Smooth muscle cell (in vitro differentiated cells): Measurements from ENCODE around the gene TRMT2A. TPM values are rescaled to one million over a fixed set of nuclear protein-coding genes. Genes with fewer than 3 reads are reported as not detected.

Experiments used
- DNase-seq: peaks from one replicate; lab custom pipeline; 2025; ENCODE audit not compliant: unreplicated experiment; lab: John Stamatoyannopoulos, UW
- H2AFZ ChIP-seq: fragments of 200-600 bp; sonication (generic); 2 replicates; pipeline ENCODE4 v1.6.0; 2016; ENCODE audit warnings: antibody characterized with exemption, low read depth, mild to moderate bottlenecking
- H3F3A ChIP-seq: fragments of 200-600 bp; sonication (generic); 2 replicates; pipeline ENCODE4 v1.6.0; 2017; ENCODE audit warnings: antibody characterized with exemption, low read depth
- H3K27ac ChIP-seq: fragments of 200-600 bp; sonication (generic); 2 replicates; pipeline ENCODE4 v1.5.1; 2016; ENCODE audit warnings: low read depth, mild to moderate bottlenecking
- H3K27me3 ChIP-seq: fragments of 200-600 bp; sonication (generic); 2 replicates; pipeline ENCODE4 v1.6.1; 2016; ENCODE audit warnings: low read depth, mild to moderate bottlenecking
- H3K36me3 ChIP-seq: fragments of 200-600 bp; sonication (generic); 2 replicates; pipeline ENCODE4 v1.5.1; 2016; ENCODE audit warnings: low read depth
- H3K4me1 ChIP-seq: fragments of 200-600 bp; sonication (generic); 2 replicates; pipeline ENCODE4 v1.5.1; 2016; ENCODE audit warnings: low read depth
- H3K4me2 ChIP-seq: fragments of 200-600 bp; sonication (generic); 2 replicates; pipeline ENCODE4 v1.6.0; 2016; ENCODE audit warnings: mild to moderate bottlenecking
- H3K4me3 ChIP-seq: fragments of 200-600 bp; sonication (generic); 2 replicates; pipeline ENCODE4 v1.5.1; 2016; ENCODE audit warnings: mild to moderate bottlenecking
- H3K79me2 ChIP-seq: fragments of 200-600 bp; sonication (generic); 2 replicates; pipeline ENCODE4 v1.6.0; 2016; ENCODE audit warnings: low read depth, mild to moderate bottlenecking
- H3K9ac ChIP-seq: fragments of 200-600 bp; sonication (generic); 2 replicates; pipeline ENCODE4 v1.6.0; 2016; ENCODE audit warnings: low read depth
- H3K9me3 ChIP-seq: fragments of 200-600 bp; sonication (generic); replicated peaks from 2 replicates; pipeline ENCODE4 v1.5.1; 2016; ENCODE audit warnings: low read depth
- H4K20me1 ChIP-seq: fragments of 200-600 bp; sonication (generic); 2 replicates; pipeline ENCODE4 v1.6.0; 2016; ENCODE audit warnings: low read depth
- CTCF ChIP-seq: fragments of 200-600 bp; sonication (generic); IDR thresholded peaks from 2 replicates; pipeline ENCODE4 v1.5.1; 2017; ENCODE audit warnings: borderline replicate concordance, mild to moderate bottlenecking, antibody characterized with exemption; ENCODE audit not compliant: insufficient read depth, poor library complexity, severe bottlenecking
- WGBS: methylation state at CpG from one replicate; pipeline ENCODE4 v1.1.7; 2016; ENCODE audit warnings: low lambda C conversion rate; 5-methylcytosine and 5-hydroxymethylcytosine counted together
- polyA plus RNA-seq: library from polyadenylated mRNA; unstranded; fragments of >200 nt; fragmentation: Nextera tagmentation; extraction: Ambion mirVana; gene quantifications from 2 replicates; pipeline ENCODE4 v1.2.1, GENCODE V29; 2016
- total RNA-seq: library from RNA; depleted of rRNA; stranded (reverse); fragments of >200 nt; gene quantifications from 2 replicates; pipeline ENCODE4 v1.2.3, GENCODE V29; 2014

The TRMT2A gene
- total and polyA plus RNA-seq, 2 experiments from 2014 or later: 21.1 to 32.1 TPM

GRCh38 chr22:20110359-20110985, 6.6 kb downstream of the TRMT2A start:
- Histone ChIP-seq H3K36me3 (no peaks in the 10 kb centered on the region), H3K27ac (no peak overlapping the region), H4K20me1 (peaks cover 20% of the 10 kb centered on the region), H3K4me3 (no peak overlapping the region), H2AFZ (no peak overlapping the region), H3K9me3 (no peaks in the 10 kb centered on the region), H3K27me3 (no peaks in the 10 kb centered on the region), H3K4me1 (no peaks in the 10 kb centered on the region), H3K9ac (no peak overlapping the region), H3F3A (no peaks in the 10 kb centered on the region), H3K79me2 (peaks cover 3% of the 10 kb centered on the region), H3K4me2 (no peak overlapping the region)
- TF ChIP-seq CTCF: no peak
- DNase-seq: no peak
- 96% methylated on average over 9 of the region's 9 CpGs for WGBS

DNA sequence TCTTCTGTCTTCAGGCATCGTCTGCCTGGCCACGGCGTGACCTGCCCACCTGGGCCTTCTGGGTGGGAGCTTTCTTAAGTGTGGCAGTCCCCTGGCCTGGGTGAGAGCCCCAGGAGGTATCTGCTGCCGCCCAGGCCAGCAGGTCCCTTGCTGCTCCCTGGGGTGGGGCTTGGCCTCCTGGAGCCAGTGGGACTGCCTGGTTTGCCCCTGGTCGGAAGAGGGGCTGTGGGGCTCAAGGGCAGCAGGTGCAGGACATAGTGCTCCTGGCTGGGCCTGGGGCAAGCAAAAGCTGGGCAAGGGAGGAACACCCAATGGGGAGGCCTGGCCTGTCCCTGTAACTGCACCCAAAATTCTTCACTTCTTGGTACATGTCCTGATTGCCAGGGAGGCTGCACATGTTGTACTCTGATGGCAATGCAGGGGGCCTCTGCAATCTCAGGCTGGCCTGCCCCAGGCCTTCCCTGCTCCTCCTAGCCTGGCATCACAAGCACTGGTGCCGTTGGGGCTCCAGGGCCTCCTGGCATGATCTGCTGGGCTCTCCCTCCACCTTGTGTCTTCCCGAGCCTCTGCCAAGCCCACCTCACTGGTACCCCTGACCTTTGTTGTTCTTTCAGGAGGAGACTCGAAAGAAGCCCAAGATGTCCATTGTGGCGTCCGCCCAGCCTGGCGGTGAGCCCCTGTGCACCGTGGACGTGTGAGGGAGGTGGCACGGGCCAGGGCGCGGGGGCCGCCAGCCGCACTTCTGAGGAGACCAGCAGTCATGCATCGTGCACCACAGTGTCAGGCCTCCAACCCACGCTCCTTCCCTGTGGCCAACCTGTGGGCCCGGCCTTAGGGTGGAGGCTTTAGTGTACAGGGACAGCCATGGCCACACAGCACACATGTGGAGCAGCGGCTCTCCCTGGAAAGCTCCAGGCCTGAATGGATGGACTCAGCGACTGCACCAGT, 7.3 kb downstream of the TRMT2A start:
- no peaks in the 10 kb centered on the region for H3K36me3 ChIP-seq

DNA sequence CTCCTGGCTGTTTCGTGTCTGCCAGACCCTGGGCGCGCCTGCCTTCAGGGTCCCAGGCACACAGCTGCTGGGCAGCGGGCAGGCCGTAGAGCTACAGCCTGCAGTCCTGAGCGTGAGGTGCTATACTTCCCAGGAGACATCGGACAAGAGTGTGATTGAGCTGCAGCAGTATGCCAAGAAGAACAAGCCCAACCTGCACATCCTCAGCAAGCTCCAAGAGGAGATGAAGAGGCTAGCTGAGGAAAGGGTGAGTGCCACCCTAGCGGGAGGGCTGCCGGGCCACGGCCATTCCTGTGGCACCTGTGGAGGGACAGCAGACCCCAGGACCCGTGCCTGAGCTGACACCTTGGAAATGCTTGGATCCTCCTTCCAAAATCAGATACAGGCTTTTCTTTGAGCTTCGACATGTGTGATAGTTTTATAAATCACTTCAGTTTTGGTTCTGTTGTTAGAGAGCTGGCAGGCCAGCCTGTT, 8.2 kb downstream of the TRMT2A start:
- no peaks in the 10 kb centered on the region for H3K36me3 ChIP-seq
- H3K27ac ChIP-seq: no peak overlapping the region
- no peak for TF ChIP-seq CTCF
- no peaks in the 10 kb centered on the region for H3K79me2 ChIP-seq
- DNase-seq: no peak
- H2AFZ ChIP-seq: no peak overlapping the region
- H3K9ac ChIP-seq: no peak overlapping the region
- no peaks in the 10 kb centered on the region for H3K4me1 ChIP-seq
- peaks cover 34% of the 10 kb centered on the region for H4K20me1 ChIP-seq
- WGBS: 92% methylated on average over 12 of the region's 12 CpGs
- H3F3A ChIP-seq: no peaks in the 10 kb centered on the region
- H3K27me3 ChIP-seq: no peaks in the 10 kb centered on the region
- H3K9me3 ChIP-seq: no peaks in the 10 kb centered on the region
- H3K4me2 ChIP-seq: no peak overlapping the region
- no peak overlapping the region for H3K4me3 ChIP-seq

More for the DNA sequence above, 7.3 kb downstream of the TRMT2A start:
- H3K4me3 ChIP-seq: no peak overlapping the region
- no peaks in the 10 kb centered on the region for H3K27me3 ChIP-seq
- no peak for TF ChIP-seq CTCF
- no peak for DNase-seq
- WGBS: 96% methylated on average over 23 of the region's 23 CpGs
- H3F3A ChIP-seq: no peaks in the 10 kb centered on the region
- peaks cover 28% of the 10 kb centered on the region for H4K20me1 ChIP-seq
- no peaks in the 10 kb centered on the region for H3K9me3 ChIP-seq
- no peak overlapping the region for H3K9ac ChIP-seq
- no peaks in the 10 kb centered on the region for H3K79me2 ChIP-seq
- H3K27ac ChIP-seq: no peak overlapping the region
- no peak overlapping the region for H3K4me2 ChIP-seq
- no peaks in the 10 kb centered on the region for H3K4me1 ChIP-seq
- no peak overlapping the region for H2AFZ ChIP-seq
